ENCODE data around the gene GRB10.

Gene GRB10

GRCh38 chr7:50625360-50625759, 157.3 kb downstream of the GRB10 start:
- in situ Hi-C loops (cut with HindIII; ENCODE audit: low pct_unique_long_range_greater_than_20kb, low sequenced_read_pairs): no loop called here
- DNase-seq (ENCODE audit: low read depth in 1 of 2, low spot score in 1 of 2): no peak
- TF ChIP-seq JUND (IDR thresholded peaks at IDR 0.05; ENCODE audit: low read depth): no peak

GRCh38 chr7:50622821-50623220, 159.9 kb downstream of the GRB10 start:
- no peak for DNase-seq (ENCODE audit: low read depth in 1 of 2, low spot score in 1 of 2)
- in situ Hi-C loops (cut with HindIII; ENCODE audit: low pct_unique_long_range_greater_than_20kb, low sequenced_read_pairs): no loop called here
- no peak for TF ChIP-seq JUND (IDR thresholded peaks at IDR 0.05; ENCODE audit: low read depth)

DNA sequence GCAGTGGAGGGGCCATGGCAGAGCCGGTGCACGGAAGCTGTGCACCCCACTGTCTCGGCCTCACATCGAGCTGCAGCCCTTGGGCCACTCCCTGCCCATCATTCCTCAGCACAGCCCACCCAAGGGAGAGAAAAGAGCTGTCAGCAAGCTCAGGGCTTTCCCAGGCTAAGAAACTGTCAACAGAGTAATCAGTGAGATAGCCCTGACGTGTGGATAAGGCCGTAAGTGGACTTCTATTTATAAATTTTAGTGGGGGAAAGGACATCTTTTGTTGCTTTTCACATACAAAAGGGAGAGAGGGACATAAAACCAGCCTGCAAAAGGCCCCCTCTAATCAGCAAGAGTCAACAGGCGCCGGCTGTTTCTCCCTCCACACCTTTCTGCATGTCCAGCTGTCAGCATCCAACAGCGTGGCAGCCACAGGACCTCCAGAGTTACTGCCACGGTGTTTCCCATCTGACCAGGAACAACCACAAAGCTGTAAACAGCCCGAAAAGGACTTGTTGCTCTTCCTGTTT, 160.7 kb downstream of the GRB10 start:
- in situ Hi-C loops (cut with HindIII; ENCODE audit: low pct_unique_long_range_greater_than_20kb, low sequenced_read_pairs): no loop called here
- no peak for DNase-seq (ENCODE audit: low read depth in 1 of 2, low spot score in 1 of 2)

GRCh38 chr7:50621206-50621605, 161.5 kb downstream of the GRB10 start:
- no peak for TF ChIP-seq JUND (IDR thresholded peaks at IDR 0.05; ENCODE audit: low read depth)
- in situ Hi-C loops (cut with HindIII; ENCODE audit: low pct_unique_long_range_greater_than_20kb, low sequenced_read_pairs): no loop called here
- DNase-seq (ENCODE audit: low read depth in 1 of 2, low spot score in 1 of 2): no peak

More for the DNA sequence above, 160.7 kb downstream of the GRB10 start:
- no peak for TF ChIP-seq JUND (IDR thresholded peaks at IDR 0.05; ENCODE audit: low read depth)

DNA sequence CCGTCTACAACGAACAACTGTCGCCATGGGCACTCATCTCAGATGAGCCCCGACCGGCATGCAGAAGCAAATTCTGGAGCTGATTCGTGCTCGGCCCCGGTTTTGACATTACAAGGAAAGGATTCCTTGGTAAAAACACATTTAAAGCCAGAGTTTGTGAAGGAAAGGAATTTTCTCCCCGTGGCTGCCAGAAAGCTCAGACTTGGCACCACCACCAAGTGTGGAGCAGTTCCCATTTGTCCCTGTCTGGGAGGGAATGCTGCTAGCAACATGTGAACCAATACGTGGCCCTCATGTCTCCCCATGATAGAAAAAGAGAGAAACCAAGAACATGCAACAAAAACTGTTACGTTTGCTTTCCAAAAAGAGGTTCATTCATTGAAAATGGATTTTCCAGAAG, 162.3 kb downstream of the GRB10 start:
- in situ Hi-C loops (cut with HindIII; ENCODE audit: low pct_unique_long_range_greater_than_20kb, low sequenced_read_pairs): no loop called here
- no peak for TF ChIP-seq JUND (IDR thresholded peaks at IDR 0.05; ENCODE audit: low read depth)
- no peak for DNase-seq (ENCODE audit: low read depth in 1 of 2, low spot score in 1 of 2)

DNA sequence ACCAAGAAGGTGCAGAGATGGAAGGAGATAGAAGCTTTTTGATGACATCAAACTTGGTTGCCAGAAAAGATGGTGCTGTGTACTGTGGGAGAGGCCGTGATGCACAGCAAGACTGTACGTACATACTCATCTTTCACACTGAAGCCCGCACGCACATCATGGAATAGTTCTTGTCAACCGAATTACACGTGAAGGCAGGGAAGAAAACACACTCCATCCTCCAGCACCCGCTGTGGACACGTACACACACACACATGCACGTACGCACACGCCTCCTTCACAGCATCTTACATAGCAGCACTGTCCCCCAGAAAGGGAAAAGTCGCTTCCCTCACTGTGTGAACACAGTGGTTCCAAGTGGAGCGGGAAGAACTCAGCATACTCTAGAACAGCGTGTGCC, 163.0 kb downstream of the GRB10 start:
- TF ChIP-seq JUND (IDR thresholded peaks at IDR 0.05; ENCODE audit: low read depth): no peak
- in situ Hi-C loops (cut with HindIII; ENCODE audit: low pct_unique_long_range_greater_than_20kb, low sequenced_read_pairs): no loop called here
- no peak for DNase-seq (ENCODE audit: low read depth in 1 of 2, low spot score in 1 of 2)

DNA sequence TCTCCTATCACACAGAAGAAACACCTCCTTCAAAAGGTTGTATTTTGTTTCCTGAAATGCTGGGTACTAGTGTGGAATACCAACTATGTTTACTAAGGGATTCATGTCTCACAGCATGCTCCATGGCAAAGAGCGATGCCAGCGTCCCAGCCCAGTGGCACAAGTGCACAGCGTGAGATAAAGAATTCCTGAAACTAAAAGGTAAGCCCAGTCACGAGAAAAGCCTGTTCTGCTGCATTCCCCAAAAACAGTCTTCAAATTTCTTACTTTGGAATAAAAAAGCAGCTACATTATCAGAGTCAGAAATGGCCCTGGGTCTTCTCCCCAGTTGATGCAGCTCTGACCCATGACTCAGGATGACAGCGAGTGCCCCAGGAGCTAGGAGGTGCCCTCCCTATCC, 164.4 kb downstream of the GRB10 start:
- no peak for TF ChIP-seq JUND (IDR thresholded peaks at IDR 0.05; ENCODE audit: low read depth)
- peak in 1 of 2 experiments; percentile 13 for DNase-seq (ENCODE audit: low read depth in 1 of 2, low spot score in 1 of 2)
- in situ Hi-C loops (cut with HindIII; ENCODE audit: low pct_unique_long_range_greater_than_20kb, low sequenced_read_pairs): no loop called here

GRCh38 chr7:50615519-50616080, 167.1 kb downstream of the GRB10 start:
- in situ Hi-C loops (cut with HindIII; ENCODE audit: low pct_unique_long_range_greater_than_20kb, low sequenced_read_pairs): no loop called here
- DNase-seq (ENCODE audit: low read depth in 1 of 2, low spot score in 1 of 2): no peak
- no peak for TF ChIP-seq JUND (IDR thresholded peaks at IDR 0.05; ENCODE audit: low read depth)

DNA sequence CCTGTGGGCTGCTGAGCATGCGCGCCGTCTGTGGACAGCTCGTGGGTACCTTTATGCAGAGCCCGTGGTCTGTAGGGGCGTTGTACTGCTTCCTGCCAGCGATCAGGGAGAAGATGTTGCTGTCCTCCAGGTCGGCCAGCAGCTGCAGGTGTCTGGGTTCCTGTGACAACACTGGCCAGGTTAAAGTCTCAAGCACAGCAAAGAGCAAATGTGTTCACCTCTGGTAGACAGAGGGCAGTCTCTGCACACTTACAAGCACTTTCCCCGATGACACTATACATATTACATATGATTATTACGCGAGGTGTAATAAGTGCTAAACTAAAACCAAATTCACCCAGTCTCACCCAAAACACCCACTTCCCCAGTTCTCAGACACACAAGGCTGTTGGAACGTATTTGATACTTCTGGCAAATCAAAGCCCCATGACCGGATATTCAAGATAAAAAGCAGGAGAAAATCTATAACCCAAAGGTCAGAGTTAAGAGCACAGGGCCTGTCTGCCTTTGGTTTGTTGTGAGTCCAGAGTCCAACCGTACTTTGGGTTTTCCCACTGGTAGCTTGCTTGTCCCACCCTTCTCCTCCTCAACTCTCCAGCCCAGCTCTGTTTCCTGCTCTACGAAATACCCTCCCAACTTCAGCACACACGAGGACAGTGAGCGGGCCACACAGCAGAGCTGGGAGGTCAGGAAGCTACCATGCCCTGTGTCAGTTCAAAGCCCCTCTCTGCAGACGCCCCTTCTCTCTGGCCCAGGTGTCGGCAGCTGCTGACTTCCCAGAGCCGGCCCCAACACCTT, 167.8 kb downstream of the GRB10 start:
- in situ Hi-C loops (cut with HindIII; ENCODE audit: low pct_unique_long_range_greater_than_20kb, low sequenced_read_pairs): no loop called here
- TF ChIP-seq JUND (IDR thresholded peaks at IDR 0.05; ENCODE audit: low read depth): no peak
- peak in 1 of 2 experiments; percentile 42 for DNase-seq (ENCODE audit: low read depth in 1 of 2, low spot score in 1 of 2)

GRCh38 chr7:50613473-50613872, 169.2 kb downstream of the GRB10 start:
- DNase-seq (ENCODE audit: low read depth in 1 of 2, low spot score in 1 of 2): no peak
- no peak for TF ChIP-seq JUND (IDR thresholded peaks at IDR 0.05; ENCODE audit: low read depth)
- in situ Hi-C loops (cut with HindIII; ENCODE audit: low pct_unique_long_range_greater_than_20kb, low sequenced_read_pairs): no loop called here

DNA sequence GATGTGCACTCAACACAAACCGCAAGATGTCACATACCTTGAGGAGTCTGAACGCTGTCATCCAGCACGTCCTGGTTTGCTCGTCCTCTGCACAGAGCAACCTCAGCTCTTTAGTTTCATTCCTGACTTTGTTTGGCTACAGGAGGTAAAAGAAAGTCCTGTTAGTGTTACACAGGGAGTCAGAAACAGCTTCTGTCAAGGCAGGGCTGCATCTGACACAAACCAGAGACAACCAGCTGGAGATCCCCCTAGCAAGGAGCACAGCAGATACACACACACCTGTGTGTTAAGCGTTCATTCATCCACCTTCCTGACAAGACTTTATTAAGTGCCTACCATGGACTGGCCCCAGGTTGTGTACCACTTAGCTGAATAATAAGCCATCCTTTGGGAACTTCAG, 170.0 kb downstream of the GRB10 start:
- no peak for TF ChIP-seq JUND (IDR thresholded peaks at IDR 0.05; ENCODE audit: low read depth)
- no peak for DNase-seq (ENCODE audit: low read depth in 1 of 2, low spot score in 1 of 2)
- in situ Hi-C loops (cut with HindIII; ENCODE audit: low pct_unique_long_range_greater_than_20kb, low sequenced_read_pairs): no loop called here

DNA sequence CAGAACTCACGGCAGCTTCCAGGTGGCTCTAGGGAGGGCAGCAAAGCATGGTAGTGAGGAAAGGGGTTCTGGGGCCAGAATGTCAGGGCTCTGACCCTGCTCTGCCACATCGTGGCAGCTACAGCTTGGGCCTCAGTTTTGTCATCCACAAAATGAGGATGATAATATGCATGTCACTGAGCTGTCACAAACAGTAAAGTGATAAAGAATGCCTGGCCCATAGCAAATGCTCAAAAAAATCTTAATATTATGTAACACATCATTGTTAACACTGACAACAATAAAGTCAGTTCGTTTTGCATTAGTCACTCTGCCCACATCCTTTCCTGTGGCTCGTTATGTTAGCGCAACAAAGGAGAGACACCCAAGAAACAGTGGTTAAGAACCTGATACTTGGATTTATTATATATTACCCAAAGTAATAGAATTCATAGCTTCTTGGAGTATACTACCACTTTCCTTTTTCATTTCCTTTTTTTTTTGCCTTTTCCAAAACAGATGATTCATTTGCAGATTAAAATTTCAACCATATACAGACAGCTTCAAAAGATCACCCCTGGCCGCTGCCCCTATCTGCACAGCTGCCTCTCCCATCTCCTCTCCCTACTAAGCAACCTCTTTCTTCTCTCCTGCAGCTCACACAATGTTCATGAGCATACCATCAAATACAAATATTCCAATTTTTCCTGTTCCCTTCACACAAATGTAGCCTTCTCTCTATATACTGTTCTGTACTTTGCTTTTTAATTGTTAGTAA, 172.0 kb downstream of the GRB10 start:
- no peak for DNase-seq (ENCODE audit: low read depth in 1 of 2, low spot score in 1 of 2)
- no peak for TF ChIP-seq JUND (IDR thresholded peaks at IDR 0.05; ENCODE audit: low read depth)
- in situ Hi-C loops (cut with HindIII; ENCODE audit: low pct_unique_long_range_greater_than_20kb, low sequenced_read_pairs): no loop called here

Measured in T47D (cell line).